ENCODE measurements around the gene TNIK. TPM values are rescaled to one million over a fixed set of nuclear protein-coding genes. Genes with fewer than 3 reads are reported as not detected.

The TNIK gene
- total and polyA plus RNA-seq, 3 donors from 2014 or later, result 39.3 to 99.6 (median 83.5) TPM

GRCh38 chr3:171115667-171116066 is 344.5 kb downstream of the TNIK start:
- 63 to 79% methylated on average over 2 of the region's 2 CpGs for WGBS, 2 donors
- Histone ChIP-seq H3K27me3 (no peaks in the 10 kb centered on the region), H3K9me3 (no peaks in the 10 kb centered on the region), H3K27ac (no peak overlapping the region), H3K4me1 (no peaks in the 10 kb centered on the region), H3K4me3 (no peak overlapping the region), H3K36me3 (ENCODE audit: low read depth, missing control alignments) (no peaks in the 10 kb centered on the region)
- TF ChIP-seq POLR2A (IDR thresholded peaks at IDR 0.05) (no peak), CTCF (IDR thresholded peaks at IDR 0.05) (no peak)
- no peak for DNase-seq
- intact Hi-C loops (cut with DNase I; ENCODE audit: low total_unique reads), result no loop called here

- no peaks in the 10 kb centered on the region for H3K4me1 ChIP-seq
- 83 to 90% methylated on average over 3 of the region's 3 CpGs for WGBS, 2 donors
- no peaks in the 10 kb centered on the region for H3K36me3 ChIP-seq (ENCODE audit: low read depth, missing control alignments)
- H3K9me3 ChIP-seq, result no peaks in the 10 kb centered on the region
- intact Hi-C loops (cut with DNase I; ENCODE audit: low total_unique reads), result no loop called here
- no peak overlapping the region for H3K4me3 ChIP-seq
- TF ChIP-seq CTCF (IDR thresholded peaks at IDR 0.05) (no peak), POLR2A (IDR thresholded peaks at IDR 0.05) (no peak)
- DNase-seq, result no peak
- no peaks in the 10 kb centered on the region for H3K27me3 ChIP-seq
- H3K27ac ChIP-seq, result no peak overlapping the region
Observed at GRCh38 chr3:171113716-171114115, 346.5 kb downstream of the TNIK start.

- WGBS, 2 donors, result 94 to 95% methylated on average over 4 of the region's 4 CpGs
- Histone ChIP-seq H3K27ac (no peak overlapping the region), H3K36me3 (ENCODE audit: low read depth, missing control alignments) (no peaks in the 10 kb centered on the region), H3K4me3 (no peak overlapping the region), H3K9me3 (no peaks in the 10 kb centered on the region), H3K4me1 (no peaks in the 10 kb centered on the region), H3K27me3 (no peaks in the 10 kb centered on the region)
- intact Hi-C loops (cut with DNase I; ENCODE audit: low total_unique reads), result no loop called here
- no peak for TF ChIP-seq CTCF (IDR thresholded peaks at IDR 0.05)
- no peak for TF ChIP-seq POLR2A (IDR thresholded peaks at IDR 0.05)
- DNase-seq, result no peak
Observed at GRCh38 chr3:171110715-171111114, 349.5 kb downstream of the TNIK start.

GRCh38 chr3:171108066-171108465 is 352.1 kb downstream of the TNIK start:
- TF ChIP-seq CTCF (IDR thresholded peaks at IDR 0.05) (no peak), POLR2A (IDR thresholded peaks at IDR 0.05) (no peak)
- H3K27ac ChIP-seq, result no peak overlapping the region
- no peak for DNase-seq
- 68 to 72% methylated on average over 4 of the region's 4 CpGs for WGBS, 2 donors
- no peaks in the 10 kb centered on the region for H3K36me3 ChIP-seq (ENCODE audit: low read depth, missing control alignments)
- no peaks in the 10 kb centered on the region for H3K4me1 ChIP-seq
- no peaks in the 10 kb centered on the region for H3K27me3 ChIP-seq
- intact Hi-C loops (cut with DNase I; ENCODE audit: low total_unique reads), result no loop called here
- H3K4me3 ChIP-seq, result no peak overlapping the region
- no peaks in the 10 kb centered on the region for H3K9me3 ChIP-seq

GRCh38 chr3:171103185-171103584 is 357.0 kb downstream of the TNIK start:
- intact Hi-C loops (cut with DNase I; ENCODE audit: low total_unique reads), result no loop called here
- Histone ChIP-seq H3K36me3 (ENCODE audit: low read depth, missing control alignments) (no peaks in the 10 kb centered on the region), H3K9me3 (no peaks in the 10 kb centered on the region), H3K4me3 (no peak overlapping the region), H3K27ac (no peak overlapping the region), H3K27me3 (no peaks in the 10 kb centered on the region), H3K4me1 (no peaks in the 10 kb centered on the region)
- DNase-seq, result no peak
- WGBS, 2 donors, result 96 to 100% methylated on average over 1 of the region's 1 CpG
- TF ChIP-seq CTCF (IDR thresholded peaks at IDR 0.05), result no peak
- TF ChIP-seq POLR2A (IDR thresholded peaks at IDR 0.05), result no peak
